C4-2B (cell line): ENCODE results near the gene ZNF521.

Experiments used
- H3K27ac ChIP-seq: fragments of 450-650 bp; 2 replicates; pipeline ENCODE4 v1.5.1; 2017
- CTCF ChIP-seq: fragments of 450-650 bp; conservative IDR thresholded peaks from 2 replicates; pipeline ENCODE4 v1.5.1; 2017; ENCODE audit warnings: mild to moderate bottlenecking
- ZFX ChIP-seq: fragments of 450-650 bp; IDR thresholded peaks from 2 replicates; pipeline ENCODE4 v1.6.1; 2017

ZNF521 gene

GRCh38 chr18:25190472-25190871, 161.5 kb downstream of the ZNF521 start:
- TF ChIP-seq ZFX, result no peak
- H3K27ac ChIP-seq, result no peak overlapping the region

GRCh38 chr18:25189391-25190185, 162.4 kb downstream of the ZNF521 start:
- H3K27ac ChIP-seq, result no peak overlapping the region
- no peak for TF ChIP-seq CTCF
- no peak for TF ChIP-seq ZFX

GRCh38 chr18:25187521-25188192, 164.3 kb downstream of the ZNF521 start:
- no peak for TF ChIP-seq CTCF
- no peak for TF ChIP-seq ZFX
- no peak overlapping the region for H3K27ac ChIP-seq

GRCh38 chr18:25186871-25187270, 165.1 kb downstream of the ZNF521 start:
- no peak for TF ChIP-seq ZFX
- no peak for TF ChIP-seq CTCF
- H3K27ac ChIP-seq, result no peak overlapping the region

- no peak overlapping the region for H3K27ac ChIP-seq
- no peak for TF ChIP-seq CTCF
- no peak for TF ChIP-seq ZFX
Measured at GRCh38 chr18:25181993-25182392, 170.0 kb downstream of the ZNF521 start.

GRCh38 chr18:25181581-25181980, 170.4 kb downstream of the ZNF521 start:
- TF ChIP-seq CTCF (no peak), ZFX (no peak)
- H3K27ac ChIP-seq, result no peak overlapping the region

GRCh38 chr18:25180973-25181548, 170.9 kb downstream of the ZNF521 start:
- TF ChIP-seq ZFX (no peak), CTCF (no peak)

More at GRCh38 chr18:25180973-25181548, 170.9 kb downstream of the ZNF521 start:
- H3K27ac ChIP-seq, result no peak overlapping the region
